ENCODE measurements around the gene FGF1. TPM values are rescaled to one million over a fixed set of nuclear protein-coding genes. Genes with fewer than 3 reads are reported as not detected.

Gene FGF1
- total and polyA plus RNA-seq, 8 donors: 0.73 to 3.5 (median 1.0) TPM; not detected in 3

GRCh38 chr5:142674531-142675469 lies 11.1 kb downstream of the FGF1 start:
- peaks cover 0 to 4% (median 0%) of the 10 kb centered on the region in 3 donors for H3K27me3 ChIP-seq
- no peak overlapping the region for H3K4me3 ChIP-seq
- intact Hi-C loops (cut with DNase I; ENCODE audit: low total_unique reads): no loop called here
- peaks cover 0 to 13% (median 2%) of the 10 kb centered on the region in 4 donors for H3K4me1 ChIP-seq
- peak in 1 of 2 donors; percentile 73 for DNase-seq
- peak overlapping the region in 1 of 5 donors; percentile 24 for H3K27ac ChIP-seq
- H3K9me3 ChIP-seq: no peaks in the 10 kb centered on the region
- TF ChIP-seq, protein P1, sequence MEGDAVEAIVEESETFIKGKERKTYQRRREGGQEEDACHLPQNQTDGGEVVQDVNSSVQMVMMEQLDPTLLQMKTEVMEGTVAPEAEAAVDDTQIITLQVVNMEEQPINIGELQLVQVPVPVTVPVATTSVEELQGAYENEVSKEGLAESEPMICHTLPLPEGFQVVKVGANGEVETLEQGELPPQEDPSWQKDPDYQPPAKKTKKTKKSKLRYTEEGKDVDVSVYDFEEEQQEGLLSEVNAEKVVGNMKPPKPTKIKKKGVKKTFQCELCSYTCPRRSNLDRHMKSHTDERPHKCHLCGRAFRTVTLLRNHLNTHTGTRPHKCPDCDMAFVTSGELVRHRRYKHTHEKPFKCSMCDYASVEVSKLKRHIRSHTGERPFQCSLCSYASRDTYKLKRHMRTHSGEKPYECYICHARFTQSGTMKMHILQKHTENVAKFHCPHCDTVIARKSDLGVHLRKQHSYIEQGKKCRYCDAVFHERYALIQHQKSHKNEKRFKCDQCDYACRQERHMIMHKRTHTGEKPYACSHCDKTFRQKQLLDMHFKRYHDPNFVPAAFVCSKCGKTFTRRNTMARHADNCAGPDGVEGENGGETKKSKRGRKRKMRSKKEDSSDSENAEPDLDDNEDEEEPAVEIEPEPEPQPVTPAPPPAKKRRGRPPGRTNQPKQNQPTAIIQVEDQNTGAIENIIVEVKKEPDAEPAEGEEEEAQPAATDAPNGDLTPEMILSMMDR (IDR thresholded peaks at IDR 0.05): no peak
- no peak for TF ChIP-seq EP300 (IDR thresholded peaks at IDR 0.05)
- TF ChIP-seq POLR2AphosphoS5 (IDR thresholded peaks at IDR 0.05): no peak
- TF ChIP-seq POLR2A (IDR thresholded peaks at IDR 0.05): no peak
- 73 to 89% (median 82%) methylated on average over 14 to 22 of the region's 22 CpGs for WGBS, 5 donors
- no peaks in the 10 kb centered on the region for H3K36me3 ChIP-seq

DNA sequence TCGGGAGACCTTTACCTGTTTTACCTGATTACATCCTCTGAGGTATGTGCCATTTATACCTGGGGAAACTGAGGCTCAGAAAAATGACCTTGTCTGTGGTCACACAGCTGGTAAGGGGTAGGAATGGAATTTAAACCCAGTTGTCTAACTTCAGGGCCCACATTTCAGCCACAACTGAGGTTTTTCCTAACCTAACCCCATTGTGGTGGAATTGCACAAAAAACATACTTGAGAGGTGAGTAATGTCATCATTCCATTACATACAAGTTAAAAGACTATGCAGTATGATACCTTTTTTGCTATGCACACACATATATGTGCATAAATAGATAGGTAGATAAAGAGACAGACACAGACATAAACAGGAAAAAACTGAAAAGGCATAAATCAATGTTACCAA lies 14.1 kb downstream of the FGF1 start:
- H3K36me3 ChIP-seq: no peaks in the 10 kb centered on the region
- no peak for TF ChIP-seq POLR2AphosphoS5 (IDR thresholded peaks at IDR 0.05)
- TF ChIP-seq POLR2A (IDR thresholded peaks at IDR 0.05): no peak
- TF ChIP-seq, protein P1 (IDR thresholded peaks at IDR 0.05): no peak
- TF ChIP-seq EP300 (IDR thresholded peaks at IDR 0.05): no peak
- WGBS, 5 donors: 76 to 93% (median 79%) methylated on average over 1 of the region's 1 CpG
- no peak overlapping the region for H3K27ac ChIP-seq
- no peak for DNase-seq
- peaks cover 0 to 13% (median 2%) of the 10 kb centered on the region in 4 donors for H3K4me1 ChIP-seq
- H3K27me3 ChIP-seq: peaks cover 0 to 8% (median 0%) of the 10 kb centered on the region in 3 donors
- H3K9me3 ChIP-seq: no peaks in the 10 kb centered on the region
- no peak overlapping the region for H3K4me3 ChIP-seq
- intact Hi-C loops (cut with DNase I; ENCODE audit: low total_unique reads): no loop called here

GRCh38 chr5:142671266-142671665 lies 14.6 kb downstream of the FGF1 start:
- Histone ChIP-seq H3K36me3 (no peaks in the 10 kb centered on the region), H3K27me3 (peaks cover 0 to 8% (median 0%) of the 10 kb centered on the region in 3 donors), H3K9me3 (no peaks in the 10 kb centered on the region), H3K4me3 (no peak overlapping the region), H3K27ac (no peak overlapping the region), H3K4me1 (peaks cover 0 to 13% (median 2%) of the 10 kb centered on the region in 4 donors)
- 58 to 77% (median 71%) methylated on average over 3 of the region's 3 CpGs for WGBS, 5 donors
- intact Hi-C loops (cut with DNase I; ENCODE audit: low total_unique reads): no loop called here
- TF ChIP-seq, protein P1 (IDR thresholded peaks at IDR 0.05): no peak
- TF ChIP-seq EP300 (IDR thresholded peaks at IDR 0.05): no peak
- TF ChIP-seq POLR2AphosphoS5 (IDR thresholded peaks at IDR 0.05): no peak
- TF ChIP-seq POLR2A (IDR thresholded peaks at IDR 0.05): no peak
- DNase-seq: no peak

DNA sequence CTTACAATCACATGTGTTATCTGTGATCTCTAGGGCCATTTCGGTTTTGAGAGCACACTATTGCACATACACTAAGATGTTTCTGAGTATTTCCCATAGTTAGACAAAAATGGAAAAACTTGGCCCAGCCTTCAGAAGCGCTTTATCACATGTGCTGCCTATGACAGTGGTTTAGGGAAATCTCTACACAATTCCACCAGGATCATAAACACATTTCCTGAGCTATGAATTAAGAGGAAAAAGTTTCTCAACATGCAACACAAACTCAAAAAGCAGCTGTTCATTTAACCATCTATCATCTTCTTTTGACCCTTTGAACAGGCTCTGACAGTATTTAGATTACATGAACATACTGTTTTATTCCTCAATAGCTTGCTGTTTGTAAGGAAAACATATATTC lies 15.1 kb downstream of the FGF1 start:
- no peak overlapping the region for H3K27ac ChIP-seq
- H3K4me3 ChIP-seq: no peak overlapping the region
- H3K27me3 ChIP-seq: peaks cover 0 to 8% (median 0%) of the 10 kb centered on the region in 3 donors
- no peaks in the 10 kb centered on the region for H3K9me3 ChIP-seq
- TF ChIP-seq, protein P1 (IDR thresholded peaks at IDR 0.05): no peak
- TF ChIP-seq POLR2AphosphoS5 (IDR thresholded peaks at IDR 0.05): no peak
- no peak for TF ChIP-seq POLR2A (IDR thresholded peaks at IDR 0.05)
- no peak for TF ChIP-seq EP300 (IDR thresholded peaks at IDR 0.05)
- H3K4me1 ChIP-seq: peaks cover 0 to 12% (median 2%) of the 10 kb centered on the region in 4 donors
- WGBS, 5 donors: 72 to 89% (median 81%) methylated on average over 2 of the region's 2 CpGs
- peak in 1 of 2 donors; percentile 67 for DNase-seq
- no peaks in the 10 kb centered on the region for H3K36me3 ChIP-seq
- intact Hi-C loops (cut with DNase I; ENCODE audit: low total_unique reads): no loop called here

Measured in stomach (tissue), 9 donors.